Endothelial cell of umbilical vein (primary cell): Measurements from ENCODE around the gene MCM3AP.

Experiments
- POLR2A ChIP-seq: IDR thresholded peaks from 2 replicates; pipeline ENCODE4 v1.6.1; 2012; ENCODE audit warnings: low read depth, mild to moderate bottlenecking, control low read depth, low read length
- POLR2AphosphoS5 ChIP-seq: IDR thresholded peaks from 2 replicates; pipeline ENCODE4 v1.6.1; 2012; ENCODE audit warnings: low read depth, mild to moderate bottlenecking, control low read depth, low read length, moderate library complexity; ENCODE audit not compliant: insufficient read depth
- TF ChIP-seq, protein P1 (sequence below), 2 donors: IDR thresholded peaks; 1 replicate in 1 of 2; 2 replicates in 1 of 2; pipeline ENCODE4 v1.5.1; 2011; ENCODE audit warnings: low read length in 2 of 2, mild to moderate bottlenecking in 2 of 2, moderate library complexity in 2 of 2, control low read depth in 1 of 2, inconsistent platforms in 1 of 2, low read depth in 1 of 2; ENCODE audit not compliant: insufficient read depth in 1 of 2; ENCODE audit errors: extremely low read depth in 1 of 2

DNA sequence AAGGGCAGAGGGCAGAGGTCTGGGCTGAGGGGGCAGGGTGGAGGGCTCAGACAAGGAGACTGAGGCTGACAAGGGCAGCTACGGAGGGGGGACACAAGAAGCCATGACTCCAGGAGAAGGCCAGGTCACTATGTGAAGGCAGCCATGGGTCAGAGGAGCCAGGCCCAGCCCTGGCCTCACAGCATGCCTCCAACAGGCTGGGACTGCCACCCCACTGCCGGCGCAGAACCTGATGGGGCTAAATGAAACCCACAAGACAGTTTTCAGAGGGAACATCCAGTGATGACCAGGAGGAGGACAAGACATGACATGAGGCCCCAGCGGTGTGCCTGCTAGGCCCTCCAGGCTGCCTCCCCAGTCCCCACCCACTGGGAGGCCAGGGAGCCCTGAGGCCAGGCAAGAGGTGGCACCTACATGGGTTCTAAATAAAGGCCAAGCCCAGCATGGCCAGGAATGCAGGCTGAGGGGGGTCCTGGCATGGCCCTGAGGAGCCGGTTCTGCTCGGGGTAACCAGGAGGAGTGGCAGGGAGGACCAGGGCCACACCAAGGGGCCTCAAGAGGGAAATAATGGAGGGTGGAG, 29.6 kb downstream of the MCM3AP start:
- TF ChIP-seq POLR2A (no peak), POLR2AphosphoS5 (no peak)
- TF ChIP-seq, protein P1, sequence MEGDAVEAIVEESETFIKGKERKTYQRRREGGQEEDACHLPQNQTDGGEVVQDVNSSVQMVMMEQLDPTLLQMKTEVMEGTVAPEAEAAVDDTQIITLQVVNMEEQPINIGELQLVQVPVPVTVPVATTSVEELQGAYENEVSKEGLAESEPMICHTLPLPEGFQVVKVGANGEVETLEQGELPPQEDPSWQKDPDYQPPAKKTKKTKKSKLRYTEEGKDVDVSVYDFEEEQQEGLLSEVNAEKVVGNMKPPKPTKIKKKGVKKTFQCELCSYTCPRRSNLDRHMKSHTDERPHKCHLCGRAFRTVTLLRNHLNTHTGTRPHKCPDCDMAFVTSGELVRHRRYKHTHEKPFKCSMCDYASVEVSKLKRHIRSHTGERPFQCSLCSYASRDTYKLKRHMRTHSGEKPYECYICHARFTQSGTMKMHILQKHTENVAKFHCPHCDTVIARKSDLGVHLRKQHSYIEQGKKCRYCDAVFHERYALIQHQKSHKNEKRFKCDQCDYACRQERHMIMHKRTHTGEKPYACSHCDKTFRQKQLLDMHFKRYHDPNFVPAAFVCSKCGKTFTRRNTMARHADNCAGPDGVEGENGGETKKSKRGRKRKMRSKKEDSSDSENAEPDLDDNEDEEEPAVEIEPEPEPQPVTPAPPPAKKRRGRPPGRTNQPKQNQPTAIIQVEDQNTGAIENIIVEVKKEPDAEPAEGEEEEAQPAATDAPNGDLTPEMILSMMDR (IDR thresholded peaks at IDR 0.05; ENCODE audit: extremely low read depth in 1 of 2, insufficient read depth in 1 of 2, low read depth in 1 of 2, low read length in 2 of 2), result no peak
